Stomach smooth muscle (tissue), 2 donors: Measurements from ENCODE around the gene MUSTN1.

ENCODE experiments used
- H3K27ac ChIP-seq: one replicate; pipeline ENCODE4 v1.7.0; 2013; ENCODE audit warnings: mild to moderate bottlenecking, low read length, inconsistent platforms
- H3K27me3 ChIP-seq, 2 donors: one replicate each; pipeline ENCODE4 v1.7.0; 2013; ENCODE audit warnings: low read length in 2 of 2; ENCODE audit not compliant: insufficient read depth in 2 of 2, control insufficient read depth in 1 of 2
- H3K36me3 ChIP-seq, 2 donors: one replicate each; pipeline ENCODE4 v1.7.0; 2013; ENCODE audit warnings: low read length in 2 of 2; ENCODE audit not compliant: control insufficient read depth in 2 of 2, insufficient read depth in 2 of 2
- H3K4me1 ChIP-seq: one replicate; pipeline ENCODE4 v1.7.0; 2013; ENCODE audit warnings: low read length; ENCODE audit not compliant: control insufficient read depth, insufficient read depth
- H3K4me3 ChIP-seq, 2 donors: one replicate each; pipeline ENCODE4 v1.7.0; 2013; ENCODE audit warnings: low read length in 2 of 2
- H3K9ac ChIP-seq, 2 donors: one replicate each; pipeline ENCODE4 v1.7.0; 2013; ENCODE audit warnings: low read length in 2 of 2, mild to moderate bottlenecking in 1 of 2
- H3K9me3 ChIP-seq, 2 donors: one replicate each; pipeline ENCODE4 v1.7.0; 2013; ENCODE audit warnings: low read length in 2 of 2; ENCODE audit not compliant: control insufficient read depth in 2 of 2
- donor health status: healthy.
- donor health status: Pancreatic carcinoma.

The MUSTN1 gene

GRCh38 chr3:52822363-52822762 is 12.5 kb downstream of the MUSTN1 start:
- Histone ChIP-seq H3K36me3 (peaks cover 7% of the 10 kb centered on the region in 2 donors), H3K27me3 (no peaks in the 10 kb centered on the region), H3K9me3 (no peaks in the 10 kb centered on the region), H3K9ac (no peak overlapping the region), H3K4me3 (no peak overlapping the region), H3K27ac (no peak overlapping the region), H3K4me1 (peaks cover 5% of the 10 kb centered on the region)

- no peak overlapping the region for H3K4me3 ChIP-seq
- no peaks in the 10 kb centered on the region for H3K27me3 ChIP-seq
- peaks cover 3% of the 10 kb centered on the region for H3K4me1 ChIP-seq
- peaks cover 7% of the 10 kb centered on the region in 2 donors for H3K36me3 ChIP-seq
- no peak overlapping the region for H3K9ac ChIP-seq
- no peak overlapping the region for H3K27ac ChIP-seq
- H3K9me3 ChIP-seq = no peaks in the 10 kb centered on the region
Observed at GRCh38 chr3:52820736-52821135, 14.1 kb downstream of the MUSTN1 start.

GRCh38 chr3:52819936-52820335 is 14.9 kb downstream of the MUSTN1 start:
- no peaks in the 10 kb centered on the region for H3K9me3 ChIP-seq
- H3K4me1 ChIP-seq = peaks cover 3% of the 10 kb centered on the region
- no peak overlapping the region for H3K27ac ChIP-seq
- no peaks in the 10 kb centered on the region for H3K27me3 ChIP-seq
- peaks cover 7% of the 10 kb centered on the region in 2 donors for H3K36me3 ChIP-seq
- H3K4me3 ChIP-seq = no peak overlapping the region
- H3K9ac ChIP-seq = no peak overlapping the region

- Histone ChIP-seq H3K9me3 (no peaks in the 10 kb centered on the region), H3K4me1 (no peaks in the 10 kb centered on the region), H3K4me3 (no peak overlapping the region), H3K27me3 (no peaks in the 10 kb centered on the region), H3K9ac (no peak overlapping the region), H3K36me3 (no peaks in the 10 kb centered on the region), H3K27ac (no peak overlapping the region)
Observed at GRCh38 chr3:52817860-52818259, 17.0 kb downstream of the MUSTN1 start.

GRCh38 chr3:52817221-52817620 is 17.6 kb downstream of the MUSTN1 start:
- Histone ChIP-seq H3K36me3 (no peaks in the 10 kb centered on the region), H3K27ac (no peak overlapping the region), H3K27me3 (no peaks in the 10 kb centered on the region), H3K4me1 (no peaks in the 10 kb centered on the region), H3K9me3 (no peaks in the 10 kb centered on the region), H3K9ac (no peak overlapping the region), H3K4me3 (no peak overlapping the region)

GRCh38 chr3:52816654-52817053 is 18.2 kb downstream of the MUSTN1 start:
- Histone ChIP-seq H3K4me1 (no peaks in the 10 kb centered on the region), H3K9me3 (no peaks in the 10 kb centered on the region), H3K27me3 (no peaks in the 10 kb centered on the region), H3K4me3 (no peak overlapping the region), H3K36me3 (no peaks in the 10 kb centered on the region), H3K9ac (no peak overlapping the region), H3K27ac (no peak overlapping the region)

- no peak overlapping the region for H3K4me3 ChIP-seq
- no peaks in the 10 kb centered on the region for H3K27me3 ChIP-seq
- H3K4me1 ChIP-seq = no peaks in the 10 kb centered on the region
- no peak overlapping the region for H3K27ac ChIP-seq
- no peaks in the 10 kb centered on the region for H3K36me3 ChIP-seq
- no peak overlapping the region for H3K9ac ChIP-seq
- no peaks in the 10 kb centered on the region for H3K9me3 ChIP-seq
Observed at GRCh38 chr3:52816199-52816598, 18.6 kb downstream of the MUSTN1 start.

- Histone ChIP-seq H3K36me3 (no peaks in the 10 kb centered on the region), H3K4me1 (no peaks in the 10 kb centered on the region), H3K9ac (no peak overlapping the region), H3K9me3 (no peaks in the 10 kb centered on the region), H3K4me3 (no peak overlapping the region), H3K27me3 (no peaks in the 10 kb centered on the region), H3K27ac (no peak overlapping the region)
Observed at GRCh38 chr3:52813810-52814209, 21.0 kb downstream of the MUSTN1 start.

- Histone ChIP-seq H3K9me3 (no peaks in the 10 kb centered on the region), H3K4me3 (no peak overlapping the region), H3K36me3 (no peaks in the 10 kb centered on the region), H3K4me1 (no peaks in the 10 kb centered on the region), H3K27ac (no peak overlapping the region), H3K27me3 (no peaks in the 10 kb centered on the region), H3K9ac (no peak overlapping the region)
Observed at GRCh38 chr3:52811452-52812011, 23.3 kb downstream of the MUSTN1 start.

GRCh38 chr3:52810923-52811322 is 23.9 kb downstream of the MUSTN1 start:
- no peaks in the 10 kb centered on the region for H3K4me1 ChIP-seq
- no peak overlapping the region for H3K4me3 ChIP-seq
- no peaks in the 10 kb centered on the region for H3K9me3 ChIP-seq
- no peak overlapping the region for H3K27ac ChIP-seq
- no peaks in the 10 kb centered on the region for H3K27me3 ChIP-seq
- H3K9ac ChIP-seq = no peak overlapping the region
- H3K36me3 ChIP-seq = no peaks in the 10 kb centered on the region

- Histone ChIP-seq H3K27ac (no peak overlapping the region), H3K9me3 (no peaks in the 10 kb centered on the region), H3K4me1 (no peaks in the 10 kb centered on the region), H3K27me3 (peaks cover 2 to 4% of the 10 kb centered on the region in 2 donors), H3K9ac (no peak overlapping the region), H3K36me3 (no peaks in the 10 kb centered on the region), H3K4me3 (no peak overlapping the region)
Observed at GRCh38 chr3:52809662-52810377, 25.0 kb downstream of the MUSTN1 start.
